SK-N-SH treated with all-trans-retinoic acid at 6 μM for 48 hours (cell line): ENCODE data around the gene SCCPDH.

Source experiments
- ARNTL ChIP-seq: fragments of 450-650 bp; formaldehyde crosslinking; IDR thresholded peaks from 2 replicates; pipeline ENCODE4 v1.5.0; 2020; ENCODE audit warnings: low read depth, mild to moderate bottlenecking, moderate library complexity, borderline replicate concordance
- CSDC2 ChIP-seq: fragments of 250-450 bp; sonication (Bioruptor Pico); IDR thresholded peaks from 2 replicates; pipeline ENCODE4 v1.5.0; 2020; ENCODE audit warnings: mild to moderate bottlenecking, moderate library complexity
- ISL1 ChIP-seq: fragments of 250-450 bp; sonication (Bioruptor Pico); IDR thresholded peaks from 2 replicates; pipeline ENCODE4 v2.1.2; 2022; ENCODE audit warnings: mild to moderate bottlenecking, moderate library complexity
- RARB ChIP-seq: fragments of 250-450 bp; sonication (Bioruptor Pico); IDR thresholded peaks from 2 replicates; pipeline ENCODE4 v1.8.0; 2021; ENCODE audit warnings: mild to moderate bottlenecking, moderate library complexity
- ZFP3 ChIP-seq: fragments of 250-450 bp; sonication (Bioruptor Pico); IDR thresholded peaks from 2 replicates; pipeline ENCODE4 v1.5.0; 2020; ENCODE audit warnings: mild to moderate bottlenecking, moderate library complexity
- ZFP30 ChIP-seq: fragments of 450-650 bp; formaldehyde crosslinking; IDR thresholded peaks from 2 replicates; pipeline ENCODE4 v1.5.0; 2022; ENCODE audit warnings: mild to moderate bottlenecking, moderate library complexity
- ZNF8 ChIP-seq: fragments of 450-650 bp; formaldehyde crosslinking; IDR thresholded peaks from 2 replicates; pipeline ENCODE4 v1.5.0; 2020; ENCODE audit warnings: mild to moderate bottlenecking, moderate library complexity
- TF ChIP-seq, protein P1 (sequence below): fragments of 250-450 bp; sonication (Bioruptor Pico); IDR thresholded peaks from 2 replicates; pipeline ENCODE4 v1.8.0; 2020; ENCODE audit warnings: mild to moderate bottlenecking, moderate library complexity, borderline replicate concordance

DNA sequence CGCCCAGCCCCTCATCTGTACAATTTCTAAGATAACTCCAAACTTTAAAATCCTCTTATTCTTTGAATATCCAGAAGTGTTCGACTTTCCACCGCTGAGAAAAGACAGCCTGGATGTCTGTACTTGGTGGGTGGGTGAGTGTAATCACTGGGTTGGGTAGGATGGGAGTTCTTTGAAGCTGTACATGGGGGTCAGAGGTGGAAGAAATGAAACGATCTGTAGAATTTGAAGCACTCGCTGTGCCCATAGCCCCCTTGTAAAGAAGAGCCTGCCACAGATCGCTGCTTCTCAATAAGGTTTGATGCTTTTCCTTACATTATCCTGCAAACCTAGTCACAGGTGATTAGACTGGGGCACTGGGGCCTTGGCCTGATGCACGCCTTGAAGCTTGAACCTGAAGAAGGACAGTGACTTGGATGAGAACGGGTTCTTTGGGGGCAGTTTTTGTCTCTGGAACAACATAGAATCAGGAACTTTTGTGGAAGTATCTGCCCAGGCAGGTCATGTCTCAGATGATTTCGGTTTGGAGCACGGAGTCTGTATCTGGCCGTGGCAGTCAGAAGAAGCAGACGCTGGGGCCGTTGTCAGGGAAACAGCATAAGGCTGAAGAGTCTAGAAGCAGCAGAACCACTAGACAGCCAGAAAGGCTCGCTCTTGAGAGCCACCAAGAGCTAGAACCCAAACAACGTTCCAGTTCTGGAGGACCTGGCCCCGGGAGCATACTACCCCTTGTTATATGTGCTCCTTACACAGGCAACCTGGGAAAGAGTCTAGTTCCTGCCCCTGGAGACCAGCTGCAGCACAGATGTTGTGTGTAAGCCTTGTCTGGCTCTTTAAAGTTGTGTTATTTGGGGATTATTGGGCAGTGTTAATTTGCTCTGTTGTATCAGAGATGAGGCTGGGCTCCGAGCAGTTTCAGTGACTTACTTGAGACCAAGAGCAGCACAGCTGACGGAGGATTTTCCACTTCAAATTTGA lies 45.1 kb upstream of the SCCPDH start:
- TF ChIP-seq, protein P1, sequence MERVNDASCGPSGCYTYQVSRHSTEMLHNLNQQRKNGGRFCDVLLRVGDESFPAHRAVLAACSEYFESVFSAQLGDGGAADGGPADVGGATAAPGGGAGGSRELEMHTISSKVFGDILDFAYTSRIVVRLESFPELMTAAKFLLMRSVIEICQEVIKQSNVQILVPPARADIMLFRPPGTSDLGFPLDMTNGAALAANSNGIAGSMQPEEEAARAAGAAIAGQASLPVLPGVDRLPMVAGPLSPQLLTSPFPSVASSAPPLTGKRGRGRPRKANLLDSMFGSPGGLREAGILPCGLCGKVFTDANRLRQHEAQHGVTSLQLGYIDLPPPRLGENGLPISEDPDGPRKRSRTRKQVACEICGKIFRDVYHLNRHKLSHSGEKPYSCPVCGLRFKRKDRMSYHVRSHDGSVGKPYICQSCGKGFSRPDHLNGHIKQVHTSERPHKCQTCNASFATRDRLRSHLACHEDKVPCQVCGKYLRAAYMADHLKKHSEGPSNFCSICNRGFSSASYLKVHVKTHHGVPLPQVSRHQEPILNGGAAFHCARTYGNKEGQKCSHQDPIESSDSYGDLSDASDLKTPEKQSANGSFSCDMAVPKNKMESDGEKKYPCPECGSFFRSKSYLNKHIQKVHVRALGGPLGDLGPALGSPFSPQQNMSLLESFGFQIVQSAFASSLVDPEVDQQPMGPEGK = no peak
- TF ChIP-seq CSDC2 (CRISPR knock-in tag) = no peak
- no peak for TF ChIP-seq RARB (CRISPR knock-in tag)
- no peak for TF ChIP-seq ZNF8
- TF ChIP-seq ISL1 (CRISPR knock-in tag) = no peak
- TF ChIP-seq ZFP30 (CRISPR knock-in tag) = no peak
- TF ChIP-seq ARNTL (CRISPR knock-in tag) = no peak
- no peak for TF ChIP-seq ZFP3 (CRISPR knock-in tag)
